HEK293 (cell line): Measurements from ENCODE around the gene ZBTB48.

ENCODE experiments used
- GFI1B ChIP-seq: fragments of 450-650 bp; formaldehyde crosslinking; IDR thresholded peaks from 2 replicates; pipeline ENCODE4 v1.5.1; 2016; ENCODE audit warnings: missing biosample characterization, missing genetic modification characterization
- GLI2 ChIP-seq: fragments of 450-650 bp; formaldehyde crosslinking; IDR thresholded peaks from 2 replicates; pipeline ENCODE4; 2017; ENCODE audit warnings: missing biosample characterization, missing genetic modification characterization, low read depth, borderline replicate concordance
- HOXC10 ChIP-seq: sonication (generic); formaldehyde crosslinking; IDR thresholded peaks from 2 replicates; pipeline ENCODE4 v1.8.1; 2023; ENCODE audit warnings: mild to moderate bottlenecking, missing genetic modification reagents
- KLF9 ChIP-seq: fragments of 450-650 bp; formaldehyde crosslinking; IDR thresholded peaks from 2 replicates; pipeline ENCODE4 v1.5.1; 2016; ENCODE audit warnings: missing biosample characterization, missing genetic modification characterization, low read depth
- MEIS1 ChIP-seq: sonication (generic); formaldehyde crosslinking; IDR thresholded peaks from 2 replicates; pipeline ENCODE4 v1.8.1; 2022; ENCODE audit warnings: missing genetic modification reagents, mild to moderate bottlenecking, borderline replicate concordance
- PBX3 ChIP-seq: sonication (generic); formaldehyde crosslinking; IDR thresholded peaks from 2 replicates; pipeline ENCODE4 v1.8.1; 2022; ENCODE audit warnings: mild to moderate bottlenecking, moderate library complexity, missing genetic modification reagents
- ZBTB48 ChIP-seq: fragments of 450-650 bp; formaldehyde crosslinking; IDR thresholded peaks from 2 replicates; pipeline ENCODE4 v1.5.1; 2016; ENCODE audit warnings: missing biosample characterization, missing genetic modification characterization
- ZBTB6 ChIP-seq: fragments of 450-650 bp; formaldehyde crosslinking; IDR thresholded peaks from 2 replicates; pipeline ENCODE4 v1.5.1; 2017; ENCODE audit warnings: missing biosample characterization, missing genetic modification characterization
- ZEB2 ChIP-seq: fragments of 450-650 bp; formaldehyde crosslinking; IDR thresholded peaks from 2 replicates; pipeline ENCODE4 v1.5.1; 2016; ENCODE audit warnings: missing biosample characterization, missing genetic modification characterization
- ZIC2 ChIP-seq: fragments of 450-650 bp; formaldehyde crosslinking; IDR thresholded peaks from 2 replicates; pipeline ENCODE4 v1.5.1; 2016; ENCODE audit warnings: missing biosample characterization, missing genetic modification characterization
- ZNF324 ChIP-seq: fragments of 450-650 bp; formaldehyde crosslinking; IDR thresholded peaks from 2 replicates; pipeline ENCODE4 v1.5.1; 2016; ENCODE audit warnings: missing biosample characterization, missing genetic modification characterization
- ZNF398 ChIP-seq: fragments of 450-650 bp; formaldehyde crosslinking; IDR thresholded peaks from 2 replicates; pipeline ENCODE4 v1.5.1; 2017; ENCODE audit warnings: missing biosample characterization, missing genetic modification characterization
- ZNF501 ChIP-seq: fragments of 450-650 bp; formaldehyde crosslinking; IDR thresholded peaks from 2 replicates; pipeline ENCODE4 v1.5.1; 2016; ENCODE audit warnings: missing biosample characterization, missing genetic modification characterization
- ZNF677 ChIP-seq: fragments of 450-650 bp; IDR thresholded peaks from 2 replicates; pipeline ENCODE4 v1.5.0; 2018; ENCODE audit warnings: missing biosample characterization, mild to moderate bottlenecking, missing genetic modification characterization, moderate library complexity
- ZNF791 ChIP-seq: fragments of 450-650 bp; formaldehyde crosslinking; IDR thresholded peaks from 2 replicates; pipeline ENCODE4 v1.5.1; 2016; ENCODE audit warnings: missing biosample characterization, missing genetic modification characterization
- ZNF843 ChIP-seq: fragments of 450-650 bp; formaldehyde crosslinking; IDR thresholded peaks from 2 replicates; pipeline ENCODE4 v1.5.1; 2016; ENCODE audit warnings: missing biosample characterization, missing genetic modification characterization
- TF ChIP-seq, protein P1 (sequence below): fragments of 450-650 bp; formaldehyde crosslinking; conservative IDR thresholded peaks from 2 replicates; pipeline ENCODE4 v1.5.1; 2016; ENCODE audit warnings: low read depth, missing biosample characterization, missing genetic modification characterization
- TF ChIP-seq, protein P2 (sequence below): fragments of 450-650 bp; formaldehyde crosslinking; IDR thresholded peaks from 2 replicates; pipeline ENCODE4 v1.5.1; 2016; ENCODE audit warnings: missing biosample characterization, missing genetic modification characterization
- TF ChIP-seq, protein P3 (sequence below): fragments of 450-650 bp; IDR thresholded peaks from 2 replicates; pipeline ENCODE4 v1.5.1; 2018; ENCODE audit warnings: missing biosample characterization, mild to moderate bottlenecking, missing genetic modification characterization
- TF ChIP-seq, protein P4 (sequence below): fragments of 450-650 bp; formaldehyde crosslinking; IDR thresholded peaks from 2 replicates; pipeline ENCODE4 v1.5.1; 2016; ENCODE audit warnings: missing biosample characterization, missing genetic modification characterization
- TF ChIP-seq, protein P5 (sequence below): fragments of 450-650 bp; formaldehyde crosslinking; IDR thresholded peaks from 2 replicates; pipeline ENCODE4 v1.5.1; 2016; ENCODE audit warnings: missing biosample characterization, missing genetic modification characterization

The ZBTB48 gene

GRCh38 chr1:6554031-6554906 is 25.5 kb upstream of the ZBTB48 start, which contains the start of gene NOL9 (continued):
- TF ChIP-seq ZNF398 (tag by site-specific recombination) (peak; percentile 37; the same call in 1 of the 2 replicates), ZIC2 (tag by site-specific recombination) (peak; percentile 20; the same call in 1 of the 2 replicates), ZBTB48 (tag by site-specific recombination) (peak; percentile 46; the same call in 1 of the 2 replicates), ZNF501 (tag by site-specific recombination) (peak; percentile 40; the same call in 1 of the 2 replicates), ZNF324 (peak; percentile 59; the same call in 1 of the 2 replicates), KLF9 (tag by site-specific recombination) (peak; percentile 51; the same call in 1 of the 2 replicates), GLI2 (tag by site-specific recombination) (no peak), PBX3 (no peak), MEIS1 (CRISPR knock-in tag) (no peak), ZBTB6 (no peak), GFI1B (no peak), HOXC10 (no peak), ZNF791 (tag by site-specific recombination) (no peak), ZNF843 (tag by site-specific recombination) (peak; percentile 57; the same call in 1 of the 2 replicates), ZNF677 (tag by site-specific recombination) (0 out of 2 replicates have a peak, but pooled peaks have one; percentile 3), ZEB2 (tag by site-specific recombination) (0 out of 2 replicates have a peak, but pooled peaks have one; percentile 34)
- TF ChIP-seq, protein P1, sequence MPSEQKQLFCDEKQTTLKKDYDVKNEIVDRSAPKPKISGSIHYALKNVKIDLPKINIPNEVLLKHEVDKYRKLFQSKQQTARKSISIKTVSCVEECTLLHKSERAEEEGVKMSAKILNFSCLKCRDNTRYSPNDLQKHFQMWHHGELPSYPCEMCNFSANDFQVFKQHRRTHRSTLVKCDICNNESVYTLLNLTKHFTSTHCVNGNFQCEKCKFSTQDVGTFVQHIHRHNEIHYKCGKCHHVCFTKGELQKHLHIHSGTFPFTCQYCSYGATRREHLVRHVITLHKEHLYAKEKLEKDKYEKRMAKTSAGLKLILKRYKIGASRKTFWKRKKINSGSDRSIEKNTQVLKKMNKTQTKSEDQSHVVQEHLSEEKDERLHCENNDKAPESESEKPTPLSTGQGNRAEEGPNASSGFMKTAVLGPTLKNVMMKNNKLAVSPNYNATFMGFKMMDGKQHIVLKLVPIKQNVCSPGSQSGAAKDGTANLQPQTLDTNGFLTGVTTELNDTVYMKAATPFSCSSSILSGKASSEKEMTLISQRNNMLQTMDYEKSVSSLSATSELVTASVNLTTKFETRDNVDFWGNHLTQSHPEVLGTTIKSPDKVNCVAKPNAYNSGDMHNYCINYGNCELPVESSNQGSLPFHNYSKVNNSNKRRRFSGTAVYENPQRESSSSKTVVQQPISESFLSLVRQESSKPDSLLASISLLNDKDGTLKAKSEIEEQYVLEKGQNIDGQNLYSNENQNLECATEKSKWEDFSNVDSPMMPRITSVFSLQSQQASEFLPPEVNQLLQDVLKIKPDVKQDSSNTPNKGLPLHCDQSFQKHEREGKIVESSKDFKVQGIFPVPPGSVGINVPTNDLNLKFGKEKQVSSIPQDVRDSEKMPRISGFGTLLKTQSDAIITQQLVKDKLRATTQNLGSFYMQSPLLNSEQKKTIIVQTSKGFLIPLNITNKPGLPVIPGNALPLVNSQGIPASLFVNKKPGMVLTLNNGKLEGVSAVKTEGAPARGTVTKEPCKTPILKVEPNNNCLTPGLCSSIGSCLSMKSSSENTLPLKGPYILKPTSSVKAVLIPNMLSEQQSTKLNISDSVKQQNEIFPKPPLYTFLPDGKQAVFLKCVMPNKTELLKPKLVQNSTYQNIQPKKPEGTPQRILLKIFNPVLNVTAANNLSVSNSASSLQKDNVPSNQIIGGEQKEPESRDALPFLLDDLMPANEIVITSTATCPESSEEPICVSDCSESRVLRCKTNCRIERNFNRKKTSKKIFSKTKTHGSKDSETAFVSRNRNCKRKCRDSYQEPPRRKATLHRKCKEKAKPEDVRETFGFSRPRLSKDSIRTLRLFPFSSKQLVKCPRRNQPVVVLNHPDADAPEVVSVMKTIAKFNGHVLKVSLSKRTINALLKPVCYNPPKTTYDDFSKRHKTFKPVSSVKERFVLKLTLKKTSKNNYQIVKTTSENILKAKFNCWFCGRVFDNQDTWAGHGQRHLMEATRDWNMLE = 0 out of 2 replicates have a peak, but pooled peaks have one; percentile 37
- TF ChIP-seq, protein P2, sequence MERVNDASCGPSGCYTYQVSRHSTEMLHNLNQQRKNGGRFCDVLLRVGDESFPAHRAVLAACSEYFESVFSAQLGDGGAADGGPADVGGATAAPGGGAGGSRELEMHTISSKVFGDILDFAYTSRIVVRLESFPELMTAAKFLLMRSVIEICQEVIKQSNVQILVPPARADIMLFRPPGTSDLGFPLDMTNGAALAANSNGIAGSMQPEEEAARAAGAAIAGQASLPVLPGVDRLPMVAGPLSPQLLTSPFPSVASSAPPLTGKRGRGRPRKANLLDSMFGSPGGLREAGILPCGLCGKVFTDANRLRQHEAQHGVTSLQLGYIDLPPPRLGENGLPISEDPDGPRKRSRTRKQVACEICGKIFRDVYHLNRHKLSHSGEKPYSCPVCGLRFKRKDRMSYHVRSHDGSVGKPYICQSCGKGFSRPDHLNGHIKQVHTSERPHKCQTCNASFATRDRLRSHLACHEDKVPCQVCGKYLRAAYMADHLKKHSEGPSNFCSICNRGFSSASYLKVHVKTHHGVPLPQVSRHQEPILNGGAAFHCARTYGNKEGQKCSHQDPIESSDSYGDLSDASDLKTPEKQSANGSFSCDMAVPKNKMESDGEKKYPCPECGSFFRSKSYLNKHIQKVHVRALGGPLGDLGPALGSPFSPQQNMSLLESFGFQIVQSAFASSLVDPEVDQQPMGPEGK (tag by site-specific recombination) = peak; percentile 42; the same call in 1 of the 2 replicates
- TF ChIP-seq, protein P3, sequence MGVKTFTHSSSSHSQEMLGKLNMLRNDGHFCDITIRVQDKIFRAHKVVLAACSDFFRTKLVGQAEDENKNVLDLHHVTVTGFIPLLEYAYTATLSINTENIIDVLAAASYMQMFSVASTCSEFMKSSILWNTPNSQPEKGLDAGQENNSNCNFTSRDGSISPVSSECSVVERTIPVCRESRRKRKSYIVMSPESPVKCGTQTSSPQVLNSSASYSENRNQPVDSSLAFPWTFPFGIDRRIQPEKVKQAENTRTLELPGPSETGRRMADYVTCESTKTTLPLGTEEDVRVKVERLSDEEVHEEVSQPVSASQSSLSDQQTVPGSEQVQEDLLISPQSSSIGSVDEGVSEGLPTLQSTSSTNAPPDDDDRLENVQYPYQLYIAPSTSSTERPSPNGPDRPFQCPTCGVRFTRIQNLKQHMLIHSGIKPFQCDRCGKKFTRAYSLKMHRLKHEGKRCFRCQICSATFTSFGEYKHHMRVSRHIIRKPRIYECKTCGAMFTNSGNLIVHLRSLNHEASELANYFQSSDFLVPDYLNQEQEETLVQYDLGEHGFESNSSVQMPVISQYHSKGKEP = peak; percentile 70; the same call in 1 of the 2 replicates
- TF ChIP-seq, protein P4, sequence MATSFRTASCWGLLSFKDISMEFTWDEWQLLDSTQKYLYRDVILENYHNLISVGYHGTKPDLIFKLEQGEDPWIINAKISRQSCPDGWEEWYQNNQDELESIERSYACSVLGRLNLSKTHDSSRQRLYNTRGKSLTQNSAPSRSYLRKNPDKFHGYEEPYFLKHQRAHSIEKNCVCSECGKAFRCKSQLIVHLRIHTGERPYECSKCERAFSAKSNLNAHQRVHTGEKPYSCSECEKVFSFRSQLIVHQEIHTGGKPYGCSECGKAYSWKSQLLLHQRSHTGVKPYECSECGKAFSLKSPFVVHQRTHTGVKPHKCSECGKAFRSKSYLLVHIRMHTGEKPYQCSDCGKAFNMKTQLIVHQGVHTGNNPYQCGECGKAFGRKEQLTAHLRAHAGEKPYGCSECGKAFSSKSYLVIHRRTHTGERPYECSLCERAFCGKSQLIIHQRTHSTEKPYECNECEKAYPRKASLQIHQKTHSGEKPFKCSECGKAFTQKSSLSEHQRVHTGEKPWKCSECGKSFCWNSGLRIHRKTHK = no peak
- TF ChIP-seq, protein P5, sequence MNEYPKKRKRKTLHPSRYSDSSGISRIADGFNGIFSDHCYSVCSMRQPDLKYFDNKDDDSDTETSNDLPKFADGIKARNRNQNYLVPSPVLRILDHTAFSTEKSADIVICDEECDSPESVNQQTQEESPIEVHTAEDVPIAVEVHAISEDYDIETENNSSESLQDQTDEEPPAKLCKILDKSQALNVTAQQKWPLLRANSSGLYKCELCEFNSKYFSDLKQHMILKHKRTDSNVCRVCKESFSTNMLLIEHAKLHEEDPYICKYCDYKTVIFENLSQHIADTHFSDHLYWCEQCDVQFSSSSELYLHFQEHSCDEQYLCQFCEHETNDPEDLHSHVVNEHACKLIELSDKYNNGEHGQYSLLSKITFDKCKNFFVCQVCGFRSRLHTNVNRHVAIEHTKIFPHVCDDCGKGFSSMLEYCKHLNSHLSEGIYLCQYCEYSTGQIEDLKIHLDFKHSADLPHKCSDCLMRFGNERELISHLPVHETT (tag by site-specific recombination) = peak; percentile 60; the same call in 1 of the 2 replicates
